HG02571 (cell line): ENCODE measurements around the gene RNF224.

Experiments used
- ATAC-seq: cut with Tn5 transposase; IDR thresholded peaks from one replicate; pipeline ENCODE4 v1.9.1; 2021; ENCODE audit warnings: mild to moderate bottlenecking, moderate library complexity; ENCODE audit not compliant: unreplicated experiment

RNF224 gene

GRCh38 chr9:137269231-137269772 lies 42.0 kb downstream of the RNF224 start:
- ATAC-seq, result no peak

GRCh38 chr9:137270929-137271695 lies 43.8 kb downstream of the RNF224 start:
- no peak for ATAC-seq

GRCh38 chr9:137271696-137272076 lies 44.4 kb downstream of the RNF224 start:
- no peak for ATAC-seq

GRCh38 chr9:137272241-137273094 lies 45.2 kb downstream of the RNF224 start:
- no peak for ATAC-seq

GRCh38 chr9:137273095-137273490 lies 45.8 kb downstream of the RNF224 start:
- ATAC-seq, result no peak

GRCh38 chr9:137273611-137274320 lies 46.5 kb downstream of the RNF224 start:
- no peak for ATAC-seq

- no peak for ATAC-seq
Observed at GRCh38 chr9:137275203-137275587, 47.9 kb downstream of the RNF224 start.

- ATAC-seq, result no peak
Observed at GRCh38 chr9:137275588-137276472, 48.5 kb downstream of the RNF224 start.

- ATAC-seq, result no peak
Observed at GRCh38 chr9:137276473-137277328, 49.4 kb downstream of the RNF224 start.

GRCh38 chr9:137277329-137278041 lies 50.2 kb downstream of the RNF224 start, which contains the start of gene TOR4A:
Gene TOR4A, plus strand, starts transcription at chr9:137277726. Its CDS starts 964 bp downstream, at chr9:137278690.
- ATAC-seq, result no peak

GRCh38 chr9:137278061-137278701 lies 50.9 kb downstream of the RNF224 start:
- ATAC-seq, result no peak
